Measurements from ENCODE around the gene TRAF1.

Gene TRAF1

GRCh38 chr9:120889606-120890271, 36.9 kb downstream of the TRAF1 start:
- no peak for DNase-seq (ENCODE audit: low read depth in 2 of 2)

GRCh38 chr9:120888626-120889025, 38.0 kb downstream of the TRAF1 start:
- DNase-seq (ENCODE audit: low read depth in 2 of 2), result no peak

- DNase-seq (ENCODE audit: low read depth in 2 of 2), result no peak
Measured at GRCh38 chr9:120886490-120886967, 40.1 kb downstream of the TRAF1 start.

DNA sequence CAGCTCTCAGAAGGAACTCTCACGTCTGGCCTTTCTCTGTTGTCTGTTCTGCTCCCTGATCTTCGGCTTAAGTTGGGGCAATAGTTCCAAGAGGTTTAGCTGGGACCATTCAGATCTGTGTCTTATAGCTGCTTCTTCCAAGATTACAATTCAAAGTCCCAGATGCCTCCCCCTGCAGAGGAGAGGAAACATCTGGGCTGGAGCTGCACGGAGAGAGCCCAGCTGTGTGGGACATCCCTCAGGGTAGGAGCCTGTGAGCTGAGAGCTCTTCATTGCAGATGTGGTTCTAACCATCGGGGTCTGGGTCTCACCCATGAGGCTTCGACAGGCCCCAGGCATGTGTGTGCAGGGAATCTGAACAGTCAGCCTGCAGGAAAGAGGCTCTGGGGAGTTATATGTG, 40.6 kb downstream of the TRAF1 start:
- no peak for DNase-seq (ENCODE audit: low read depth in 2 of 2)

DNA sequence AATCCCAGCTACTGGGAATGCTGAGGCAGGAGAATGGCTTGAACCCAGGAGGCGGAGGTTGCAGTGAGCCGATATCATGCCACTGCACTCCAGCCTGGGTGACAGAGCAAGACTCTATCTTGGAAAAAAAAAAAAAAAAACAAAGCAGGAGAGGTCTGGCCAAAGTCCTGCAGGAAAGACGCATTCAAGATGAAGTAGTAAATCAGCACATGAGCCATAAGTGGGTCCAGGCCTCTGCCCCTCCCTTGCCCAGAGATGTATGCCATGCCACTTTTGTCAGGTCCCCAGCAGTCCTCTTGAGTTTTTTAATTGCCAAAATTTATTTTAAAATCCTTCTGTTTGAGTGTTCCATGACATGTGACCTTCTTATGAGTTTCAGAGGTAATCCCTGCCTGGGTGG, 41.1 kb downstream of the TRAF1 start:
- DNase-seq (ENCODE audit: low read depth in 2 of 2), result no peak

DNA sequence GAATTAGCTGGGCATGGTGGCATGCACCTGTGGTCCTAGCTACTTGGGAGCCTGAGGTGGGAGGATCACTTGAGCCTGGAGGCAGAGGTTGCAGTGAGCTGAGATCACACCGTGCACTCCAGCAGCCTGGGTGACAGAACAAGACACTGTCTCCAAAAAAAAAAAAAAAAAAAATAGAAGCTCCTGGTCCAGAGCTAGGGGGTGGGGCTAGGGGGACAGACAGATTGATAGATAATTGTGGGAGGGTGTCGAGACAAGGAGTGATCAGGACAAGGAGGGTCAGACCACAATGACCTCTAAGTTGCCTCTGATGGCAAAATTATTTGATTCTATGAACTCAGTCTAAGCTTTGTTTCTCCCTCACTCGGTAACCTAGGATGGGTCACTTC, 43.0 kb downstream of the TRAF1 start:
- no peak for DNase-seq (ENCODE audit: low read depth in 2 of 2)

GRCh38 chr9:120882935-120883607, 43.5 kb downstream of the TRAF1 start:
- DNase-seq (ENCODE audit: low read depth in 2 of 2), result no peak

GRCh38 chr9:120879446-120879845, 47.1 kb downstream of the TRAF1 start:
- no peak for DNase-seq (ENCODE audit: low read depth in 2 of 2)

GRCh38 chr9:120878188-120879130, 48.1 kb downstream of the TRAF1 start:
- DNase-seq (ENCODE audit: low read depth in 2 of 2), result no peak

- peak; percentile 68 to 70 for DNase-seq (ENCODE audit: low read depth in 2 of 2)
Measured at GRCh38 chr9:120877276-120878034, 49.1 kb downstream of the TRAF1 start.

DNA sequence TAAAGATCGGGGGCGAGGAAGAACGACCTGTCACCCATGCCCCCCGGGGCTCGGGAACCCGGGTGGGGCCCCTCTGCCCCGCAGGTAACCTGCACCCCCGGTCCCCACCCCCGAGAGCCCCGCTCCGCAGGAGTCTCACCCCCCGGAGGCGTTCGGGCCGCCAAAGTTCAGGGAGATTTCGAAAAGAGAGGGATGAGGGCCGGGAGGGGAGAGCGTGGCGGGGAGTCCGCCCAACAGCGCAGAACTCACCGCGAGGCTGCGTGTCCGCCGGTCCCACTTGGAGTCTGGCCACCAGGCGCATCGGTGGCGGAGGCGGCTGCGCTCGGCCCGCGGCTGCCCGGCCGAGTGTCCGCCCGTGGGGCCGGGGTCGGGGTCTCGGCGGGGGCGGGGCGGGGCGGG, 49.8 kb downstream of the TRAF1 start, which contains the start of gene PHF19:
PHF19 (minus strand) TSS at position 347 of the 399 bp plus-strand sequence. CDS start 2,447 bp downstream, outside the sequence.
- DNase-seq (ENCODE audit: low read depth in 2 of 2), result no peak

DNA sequence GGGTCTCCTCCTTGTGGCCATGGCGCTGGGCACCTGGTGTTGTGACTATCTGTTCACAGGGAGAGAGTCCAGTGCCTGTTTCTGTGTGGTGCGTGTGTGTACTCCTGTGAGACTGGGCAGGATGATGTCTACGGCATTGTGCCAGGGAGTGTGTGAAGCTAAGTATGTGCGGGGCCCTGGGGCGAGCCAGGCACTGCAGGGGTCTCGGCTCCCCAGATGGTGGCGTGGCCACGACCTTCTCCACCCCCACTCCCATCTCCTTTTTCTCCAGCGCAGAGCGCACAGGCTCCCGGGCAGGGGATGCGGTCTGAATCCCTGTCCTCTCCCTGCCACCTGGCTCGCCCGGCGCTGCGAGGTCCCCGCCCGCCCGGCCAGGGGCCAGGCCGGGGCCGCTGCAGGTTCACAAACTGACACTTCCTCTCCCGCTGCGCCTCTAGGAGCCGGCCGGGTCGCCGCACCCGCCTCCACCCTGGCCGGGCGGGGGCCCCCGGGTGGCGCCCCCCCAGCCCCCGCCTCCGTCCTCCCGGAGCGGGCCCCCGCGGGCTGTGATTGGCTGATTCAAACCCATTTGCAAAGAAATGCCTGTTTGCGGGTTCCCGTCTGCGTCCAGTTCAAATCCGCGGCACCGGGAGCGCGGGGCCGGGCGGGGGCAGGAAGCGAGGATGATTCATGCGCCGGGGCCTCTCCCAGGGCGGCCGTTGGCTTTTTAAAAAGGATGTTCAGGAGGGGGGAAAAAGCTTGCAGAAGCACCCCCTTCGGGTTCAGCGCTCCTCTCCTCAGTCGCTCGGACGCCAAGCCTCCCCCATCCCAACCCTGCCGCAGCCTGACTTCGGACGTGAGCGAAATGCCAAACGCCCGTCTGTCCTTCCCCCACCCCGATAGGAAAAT, 50.4 kb downstream of the TRAF1 start:
- peak; percentile 86 to 90 for DNase-seq (ENCODE audit: low read depth in 2 of 2)

DNA sequence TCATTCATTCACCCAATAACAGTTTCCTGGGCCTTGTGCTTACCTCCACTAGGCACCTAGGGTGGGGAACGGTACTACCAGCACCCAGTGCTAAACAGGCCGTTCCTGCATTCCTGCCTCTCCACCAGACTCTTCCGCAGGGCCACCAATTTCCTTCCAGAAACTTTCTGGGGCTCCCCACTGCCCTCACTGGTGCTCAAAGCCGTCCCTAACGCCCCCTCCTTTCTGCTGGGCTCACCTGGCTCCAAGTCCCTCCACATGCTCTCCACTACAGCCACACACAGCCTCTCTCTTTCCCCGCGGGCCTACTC, 51.0 kb downstream of the TRAF1 start:
- DNase-seq (ENCODE audit: low read depth in 2 of 2), result no peak

- DNase-seq (ENCODE audit: low read depth in 2 of 2), result no peak
Measured at GRCh38 chr9:120875195-120875565, 51.4 kb downstream of the TRAF1 start.

GRCh38 chr9:120874226-120875194, 52.1 kb downstream of the TRAF1 start:
- DNase-seq (ENCODE audit: low read depth in 2 of 2), result no peak

DNA sequence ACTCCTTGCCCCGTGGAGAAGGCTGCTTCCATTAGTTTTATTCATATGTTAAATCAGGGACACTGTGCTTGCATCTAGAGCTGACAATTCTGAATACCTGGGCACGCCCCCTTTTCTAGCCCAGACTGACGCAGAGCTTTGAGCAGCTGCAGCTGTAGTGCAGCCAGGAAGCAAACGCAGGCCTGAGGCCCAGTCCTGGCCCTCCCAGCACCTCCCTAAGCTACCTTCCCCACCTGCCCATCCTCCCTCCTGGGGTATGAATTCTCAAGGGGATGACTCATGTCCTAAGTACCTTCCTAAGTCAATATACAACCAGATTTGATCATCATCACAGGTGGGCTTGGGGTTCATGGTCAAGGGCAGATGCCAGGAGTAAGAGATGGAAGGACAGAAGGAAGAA, 53.1 kb downstream of the TRAF1 start:
- no peak for DNase-seq (ENCODE audit: low read depth in 2 of 2)

DNA sequence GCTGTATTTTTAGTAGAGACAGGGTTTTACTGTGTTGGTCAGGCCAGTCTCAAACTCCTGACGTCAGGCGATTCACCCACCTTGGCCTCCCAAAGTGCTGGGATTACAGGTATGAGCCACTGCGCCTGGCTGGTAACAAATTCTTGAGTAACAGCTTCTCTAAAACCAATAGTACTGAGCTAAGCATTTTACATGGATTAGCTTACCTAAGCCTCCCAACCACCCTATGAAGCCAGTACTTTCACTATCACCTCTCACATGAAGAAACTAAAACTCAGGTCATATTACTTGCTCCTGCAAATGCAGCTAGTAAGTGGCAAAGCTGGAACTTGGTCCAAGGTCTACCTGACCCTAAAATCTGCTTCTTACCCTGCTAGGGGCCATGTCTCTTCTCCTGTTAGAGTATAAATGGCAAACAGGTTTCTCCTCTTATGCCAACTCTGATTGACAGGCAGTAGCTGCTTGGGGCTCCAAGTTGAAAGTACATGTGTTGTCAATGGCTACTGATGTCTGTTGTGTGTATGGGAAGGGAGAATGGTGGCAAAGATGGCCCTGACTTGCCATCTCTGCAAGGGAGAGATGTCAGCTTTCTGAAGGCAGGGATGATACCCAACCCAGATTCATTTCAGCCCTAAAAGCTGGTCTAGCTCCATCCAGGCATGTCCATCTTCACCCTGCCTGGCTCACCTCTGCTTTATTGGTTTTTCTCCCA, 53.6 kb downstream of the TRAF1 start:
- no peak for DNase-seq (ENCODE audit: low read depth in 2 of 2)

- DNase-seq (ENCODE audit: low read depth in 2 of 2), result no peak
Measured at GRCh38 chr9:120870206-120870605, 56.4 kb downstream of the TRAF1 start.

GRCh38 chr9:120869726-120870125, 56.9 kb downstream of the TRAF1 start:
- no peak for DNase-seq (ENCODE audit: low read depth in 2 of 2)
